ENCODE data around the gene ARHGAP15. TPM values are rescaled to one million over a fixed set of nuclear protein-coding genes. Genes with fewer than 3 reads are reported as not detected.

ARHGAP15 gene
- total RNA-seq, 4 donors from 2014 or later: 7.9 to 32.5 (median 20.7) TPM

DNA sequence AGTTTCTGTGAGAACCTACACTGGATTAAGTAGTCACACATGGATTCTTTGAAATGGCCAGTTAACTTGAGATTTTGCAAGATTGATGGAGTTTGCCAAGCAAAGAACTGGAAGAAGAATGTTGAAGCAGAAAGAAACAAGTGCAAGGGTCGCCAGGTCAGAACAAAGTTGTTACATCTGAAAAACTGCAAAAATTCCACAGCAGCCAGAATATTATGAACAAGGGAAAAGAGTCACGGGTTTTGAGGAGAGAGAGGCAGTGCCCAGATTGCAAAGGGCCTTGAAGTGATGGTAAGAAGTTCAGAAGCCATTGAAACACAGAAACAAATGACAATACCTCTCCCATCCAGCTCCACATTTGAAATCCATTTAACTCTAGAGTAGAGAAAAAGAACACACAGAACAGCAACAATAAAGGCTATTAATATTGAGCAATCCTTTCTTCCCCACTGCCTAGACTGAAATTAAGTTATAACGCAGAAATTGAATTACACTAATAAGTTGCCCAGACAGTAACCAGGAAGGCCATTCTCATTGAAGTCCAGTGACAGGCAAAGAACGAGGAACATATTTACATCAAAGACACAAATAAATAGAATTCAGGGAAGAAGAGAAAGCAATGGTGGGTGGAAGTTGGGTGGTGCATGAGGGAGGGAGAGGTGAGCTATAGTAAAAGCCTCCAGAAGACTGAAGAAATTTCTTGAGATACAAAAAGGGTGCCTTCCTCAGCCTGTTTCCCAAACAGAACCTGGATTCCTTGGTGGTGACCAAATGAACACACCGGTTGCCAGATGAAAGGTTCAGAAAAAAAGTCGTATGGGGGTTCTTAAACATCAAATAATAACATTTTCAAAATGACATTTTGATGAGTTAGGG is 80.6 kb downstream of the ARHGAP15 start:
- TF ChIP-seq, protein P1, sequence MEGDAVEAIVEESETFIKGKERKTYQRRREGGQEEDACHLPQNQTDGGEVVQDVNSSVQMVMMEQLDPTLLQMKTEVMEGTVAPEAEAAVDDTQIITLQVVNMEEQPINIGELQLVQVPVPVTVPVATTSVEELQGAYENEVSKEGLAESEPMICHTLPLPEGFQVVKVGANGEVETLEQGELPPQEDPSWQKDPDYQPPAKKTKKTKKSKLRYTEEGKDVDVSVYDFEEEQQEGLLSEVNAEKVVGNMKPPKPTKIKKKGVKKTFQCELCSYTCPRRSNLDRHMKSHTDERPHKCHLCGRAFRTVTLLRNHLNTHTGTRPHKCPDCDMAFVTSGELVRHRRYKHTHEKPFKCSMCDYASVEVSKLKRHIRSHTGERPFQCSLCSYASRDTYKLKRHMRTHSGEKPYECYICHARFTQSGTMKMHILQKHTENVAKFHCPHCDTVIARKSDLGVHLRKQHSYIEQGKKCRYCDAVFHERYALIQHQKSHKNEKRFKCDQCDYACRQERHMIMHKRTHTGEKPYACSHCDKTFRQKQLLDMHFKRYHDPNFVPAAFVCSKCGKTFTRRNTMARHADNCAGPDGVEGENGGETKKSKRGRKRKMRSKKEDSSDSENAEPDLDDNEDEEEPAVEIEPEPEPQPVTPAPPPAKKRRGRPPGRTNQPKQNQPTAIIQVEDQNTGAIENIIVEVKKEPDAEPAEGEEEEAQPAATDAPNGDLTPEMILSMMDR (IDR thresholded peaks at IDR 0.05; ENCODE audit: low read depth): no peak

DNA sequence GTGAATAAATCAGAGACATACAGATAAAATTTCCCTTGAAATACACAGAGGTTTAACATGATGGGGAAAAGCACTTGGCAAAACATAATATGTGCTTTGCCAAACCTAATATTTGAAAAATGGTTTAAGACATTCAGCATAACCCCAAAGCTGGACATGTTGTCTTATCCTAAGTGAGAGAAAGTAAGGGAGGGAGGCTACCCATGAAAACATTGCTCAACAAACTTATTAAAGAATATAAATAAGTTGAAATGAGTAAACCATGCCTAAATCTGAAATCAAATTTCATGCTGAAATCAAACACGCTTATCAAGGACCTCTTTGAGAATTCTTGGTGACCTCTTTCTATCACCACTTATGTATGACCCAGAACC is 81.2 kb downstream of the ARHGAP15 start:
- TF ChIP-seq, protein P1 (IDR thresholded peaks at IDR 0.05; ENCODE audit: low read depth): no peak

DNA sequence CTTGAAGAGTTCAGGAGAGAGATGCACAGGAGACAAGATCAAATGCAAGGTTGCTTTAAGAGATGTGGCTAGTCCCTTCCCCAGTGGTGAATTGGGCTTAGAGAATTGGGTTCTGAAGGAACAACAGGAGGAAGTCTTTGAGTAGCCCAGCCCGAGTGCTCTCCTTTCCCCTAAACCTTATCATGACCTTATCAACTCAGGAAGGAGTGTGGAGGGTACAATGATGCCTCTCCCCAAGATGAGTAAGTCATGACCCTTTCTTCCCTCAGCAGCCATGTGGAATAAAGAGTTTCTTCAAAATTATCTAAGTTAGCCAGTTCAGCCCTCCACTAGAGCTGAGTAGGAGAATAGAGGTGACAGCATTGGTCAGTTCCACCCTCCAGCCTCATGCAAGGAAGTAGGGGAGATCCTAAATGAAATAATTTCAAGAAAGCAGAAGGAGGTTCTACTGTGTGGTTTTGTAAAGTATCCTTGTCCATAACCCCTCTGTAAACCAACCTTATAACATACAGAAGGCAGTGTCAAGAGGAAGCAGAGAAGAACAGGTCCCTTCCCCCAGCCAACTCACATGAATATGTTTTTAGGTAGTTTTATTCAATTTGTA is 88.4 kb downstream of the ARHGAP15 start:
- TF ChIP-seq, protein P1 (IDR thresholded peaks at IDR 0.05; ENCODE audit: low read depth): no peak

DNA sequence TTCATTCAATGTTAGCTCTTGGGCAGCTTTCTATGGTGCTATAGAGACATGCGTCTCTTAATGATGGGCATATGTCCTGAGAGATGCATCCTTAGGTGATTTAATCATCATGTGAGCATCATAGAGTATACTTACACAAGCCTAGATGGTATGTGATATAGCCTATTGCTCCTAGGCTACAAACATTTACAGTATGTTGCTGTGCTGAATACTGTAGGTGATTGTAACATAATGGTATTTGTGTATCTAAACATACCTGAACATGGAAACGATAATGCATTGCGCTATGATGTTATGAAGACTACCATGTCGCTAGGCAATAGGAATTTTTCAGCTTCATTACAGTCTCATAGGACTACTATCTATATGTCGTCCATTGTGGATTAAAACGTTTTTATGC is 89.4 kb downstream of the ARHGAP15 start:
- TF ChIP-seq, protein P1 (IDR thresholded peaks at IDR 0.05; ENCODE audit: low read depth): no peak

DNA sequence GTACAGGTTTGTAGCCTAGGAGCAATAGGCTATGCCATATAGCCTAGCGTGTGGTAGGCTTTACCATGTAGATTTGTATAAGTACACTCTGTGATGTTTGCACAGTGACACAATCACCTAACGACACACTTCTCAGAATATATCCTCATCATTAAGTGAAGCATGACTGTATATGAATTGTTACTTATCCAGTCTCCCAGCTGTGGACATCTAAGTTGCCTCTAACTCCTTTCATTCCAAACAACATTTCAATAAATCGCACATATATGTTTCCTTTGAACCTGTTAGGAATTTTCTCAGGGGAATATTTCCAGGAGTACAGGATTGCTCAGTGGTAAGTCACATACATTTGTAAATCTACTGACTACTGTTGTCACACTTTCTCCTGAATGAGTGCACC is 90.0 kb downstream of the ARHGAP15 start:
- TF ChIP-seq, protein P1 (IDR thresholded peaks at IDR 0.05; ENCODE audit: low read depth): no peak

DNA sequence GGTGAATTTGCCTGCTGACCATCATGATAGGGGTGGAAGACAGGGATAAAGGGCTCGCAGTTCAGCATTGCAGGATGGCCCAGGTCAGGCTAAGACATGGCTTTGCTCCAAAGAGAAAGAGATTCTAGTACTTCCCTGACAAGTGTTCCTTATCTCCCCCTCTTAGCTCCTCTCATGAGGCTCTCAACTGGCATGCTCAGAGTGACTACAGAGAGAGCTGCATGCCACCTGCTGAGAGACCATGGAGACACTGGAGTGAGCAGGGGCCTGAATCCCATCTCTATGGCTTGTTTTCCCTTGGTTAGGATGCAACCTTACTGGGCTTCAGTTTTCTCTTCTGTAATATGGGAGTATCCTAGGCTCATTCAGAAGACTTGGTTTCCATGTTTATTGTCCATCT is 94.3 kb downstream of the ARHGAP15 start:
- TF ChIP-seq, protein P1 (IDR thresholded peaks at IDR 0.05; ENCODE audit: low read depth): no peak

DNA sequence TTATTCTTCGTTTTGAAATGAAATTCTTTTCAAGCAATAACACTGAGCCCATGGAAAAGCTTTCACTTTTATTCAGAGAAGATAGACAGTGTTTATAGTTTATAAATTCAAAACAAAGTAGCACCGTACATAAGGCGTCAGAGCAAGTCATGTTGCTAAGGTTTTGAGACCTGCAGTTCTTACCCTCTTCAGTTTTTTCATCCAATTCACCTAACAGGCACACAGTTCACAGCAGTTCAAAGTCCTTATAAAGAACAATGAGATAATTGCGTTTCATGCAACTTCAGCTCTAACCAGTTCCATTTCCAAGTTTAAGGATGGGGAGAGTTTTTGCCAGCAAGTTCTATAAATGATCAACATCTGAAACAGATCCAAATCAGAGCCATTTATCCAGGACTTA is 96.7 kb downstream of the ARHGAP15 start:
- TF ChIP-seq, protein P1 (IDR thresholded peaks at IDR 0.05; ENCODE audit: low read depth): no peak
